GM12873 (cell line): ENCODE measurements around the gene BLVRB.

Experiments
- TF ChIP-seq, protein P1 (sequence below): IDR thresholded peaks from 2 replicates; pipeline ENCODE4 v1.5.1; 2012; ENCODE audit warnings: low read depth, mild to moderate bottlenecking, moderate library complexity, low read length, control low read depth; ENCODE audit not compliant: insufficient read depth; ENCODE audit errors: missing control alignments

The BLVRB gene

DNA sequence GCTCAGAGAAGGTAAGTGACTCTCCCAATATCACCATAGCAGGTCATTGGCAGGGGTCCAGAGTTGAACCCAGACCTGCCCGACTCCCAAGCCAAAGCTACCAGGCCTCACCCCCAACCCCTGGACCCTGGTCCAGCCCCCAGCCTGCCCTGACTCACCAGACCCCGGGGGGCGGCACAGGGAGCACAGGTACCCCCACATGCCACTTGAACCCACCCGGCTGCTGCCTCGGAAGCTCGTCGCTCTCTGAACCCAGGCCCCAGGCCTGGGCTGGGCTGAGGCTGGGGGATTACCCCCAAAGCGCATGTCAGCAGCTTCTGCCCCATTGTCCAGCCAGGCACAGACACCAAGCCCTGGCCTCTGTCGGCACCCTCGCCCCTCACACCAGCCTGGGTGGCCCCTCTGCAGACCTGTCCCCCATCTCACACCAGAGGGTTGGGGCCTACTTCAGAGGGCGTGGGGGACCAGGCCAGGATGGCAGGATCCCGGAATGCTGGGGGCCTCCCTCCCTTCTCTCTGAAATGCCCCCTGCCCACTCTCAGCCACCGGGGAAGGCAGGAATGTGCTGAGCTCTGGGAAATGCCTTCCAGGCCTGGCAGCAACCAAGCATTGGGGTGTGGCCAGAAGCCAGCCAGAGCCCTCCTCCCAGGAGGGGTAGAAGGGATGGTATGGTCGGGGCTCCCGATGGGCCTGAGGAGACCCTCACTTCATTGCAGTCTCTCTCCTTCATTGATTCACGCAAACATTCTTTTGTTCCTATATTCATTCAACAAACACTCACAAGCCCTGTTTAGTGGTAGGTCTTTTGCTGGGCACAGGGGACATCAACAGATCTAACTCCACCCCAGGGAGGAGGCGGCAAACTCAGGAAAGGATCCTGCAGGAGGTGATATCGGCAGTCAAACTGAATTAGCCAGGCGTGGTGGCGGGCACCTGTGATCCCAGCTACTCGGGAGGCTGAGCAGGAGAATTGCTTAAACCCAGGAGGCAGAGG, 50.7 kb downstream of the BLVRB start:
- TF ChIP-seq, protein P1, sequence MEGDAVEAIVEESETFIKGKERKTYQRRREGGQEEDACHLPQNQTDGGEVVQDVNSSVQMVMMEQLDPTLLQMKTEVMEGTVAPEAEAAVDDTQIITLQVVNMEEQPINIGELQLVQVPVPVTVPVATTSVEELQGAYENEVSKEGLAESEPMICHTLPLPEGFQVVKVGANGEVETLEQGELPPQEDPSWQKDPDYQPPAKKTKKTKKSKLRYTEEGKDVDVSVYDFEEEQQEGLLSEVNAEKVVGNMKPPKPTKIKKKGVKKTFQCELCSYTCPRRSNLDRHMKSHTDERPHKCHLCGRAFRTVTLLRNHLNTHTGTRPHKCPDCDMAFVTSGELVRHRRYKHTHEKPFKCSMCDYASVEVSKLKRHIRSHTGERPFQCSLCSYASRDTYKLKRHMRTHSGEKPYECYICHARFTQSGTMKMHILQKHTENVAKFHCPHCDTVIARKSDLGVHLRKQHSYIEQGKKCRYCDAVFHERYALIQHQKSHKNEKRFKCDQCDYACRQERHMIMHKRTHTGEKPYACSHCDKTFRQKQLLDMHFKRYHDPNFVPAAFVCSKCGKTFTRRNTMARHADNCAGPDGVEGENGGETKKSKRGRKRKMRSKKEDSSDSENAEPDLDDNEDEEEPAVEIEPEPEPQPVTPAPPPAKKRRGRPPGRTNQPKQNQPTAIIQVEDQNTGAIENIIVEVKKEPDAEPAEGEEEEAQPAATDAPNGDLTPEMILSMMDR = no peak

DNA sequence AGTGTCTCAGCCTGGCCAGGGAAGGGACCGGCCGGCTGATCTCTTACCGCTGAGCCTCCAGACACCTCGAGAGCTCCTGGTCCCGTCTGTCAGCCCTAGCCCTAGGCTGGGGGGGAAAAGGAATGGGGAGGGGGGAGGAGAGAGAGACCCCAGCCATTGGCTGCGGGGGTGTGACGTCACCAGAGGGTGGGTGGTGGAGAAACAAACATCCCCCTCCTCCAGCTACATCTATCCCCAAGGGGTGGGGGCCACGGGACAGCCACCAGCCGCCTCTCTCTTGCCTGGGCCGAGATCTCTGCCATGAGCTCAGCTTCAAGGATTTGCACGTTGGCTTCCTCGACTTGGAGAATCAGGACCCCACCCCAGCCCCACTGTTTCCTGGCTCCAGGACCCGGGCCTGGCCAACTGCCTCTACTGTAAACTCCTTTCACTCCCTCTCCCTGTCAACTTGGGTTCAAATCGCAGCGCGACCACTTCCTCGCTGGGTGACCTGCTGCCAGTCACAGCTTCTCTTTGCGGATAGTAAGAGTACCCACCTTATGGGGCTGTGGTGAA, 52.2 kb downstream of the BLVRB start, which contains the start of gene PRX:
TSS of gene PRX (minus strand) at position 88 of the 555 bp plus-strand sequence. CDS start 5,446 bp downstream, outside the sequence.
- TF ChIP-seq, protein P1 = no peak

DNA sequence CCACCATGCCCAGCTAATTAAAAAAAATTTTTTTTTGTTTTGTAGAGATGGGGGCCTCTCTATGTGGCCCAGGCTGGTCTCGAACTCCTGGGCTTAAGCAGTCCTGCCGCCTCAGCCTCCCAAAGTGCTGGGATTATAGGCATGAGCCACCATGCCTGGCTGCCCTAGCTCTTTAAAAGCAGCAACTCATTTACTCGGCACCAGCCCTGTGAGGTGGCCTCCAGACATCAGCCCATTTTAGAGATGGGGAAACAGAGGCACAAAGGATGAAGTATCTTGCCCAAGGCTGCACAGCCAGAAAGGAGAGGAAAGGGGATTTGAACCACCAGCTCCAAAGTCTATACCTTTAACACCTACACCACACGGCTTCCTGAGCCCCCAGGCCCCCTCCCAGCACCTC, 52.7 kb downstream of the BLVRB start:
- TF ChIP-seq, protein P1 = no peak

DNA sequence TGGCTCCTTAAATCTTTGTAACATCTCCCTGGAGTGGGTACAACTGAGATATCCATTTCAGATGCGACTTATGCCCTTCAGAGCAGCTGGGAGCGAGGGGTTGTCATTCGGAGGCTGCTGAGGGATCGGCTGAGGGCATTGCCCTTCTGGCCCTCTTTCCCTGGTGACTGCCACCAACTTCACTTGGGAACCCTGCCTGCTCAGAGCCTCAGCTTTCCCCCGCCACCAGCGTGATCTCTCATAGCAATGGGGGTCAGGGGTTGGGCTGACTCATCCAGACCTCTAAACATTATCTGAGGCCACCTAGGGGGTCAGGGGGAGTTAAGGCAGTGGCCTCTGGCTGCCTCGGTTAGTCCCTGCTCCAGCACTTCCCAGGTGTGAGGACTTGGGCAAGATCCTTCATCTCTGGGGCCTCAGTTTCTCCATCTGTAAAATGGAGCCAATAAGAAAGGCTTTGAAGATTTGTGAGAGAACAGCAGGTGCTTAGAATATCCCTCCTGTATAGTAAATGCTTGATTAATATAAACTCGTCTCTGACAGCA, 53.5 kb downstream of the BLVRB start:
- TF ChIP-seq, protein P1 = no peak

DNA sequence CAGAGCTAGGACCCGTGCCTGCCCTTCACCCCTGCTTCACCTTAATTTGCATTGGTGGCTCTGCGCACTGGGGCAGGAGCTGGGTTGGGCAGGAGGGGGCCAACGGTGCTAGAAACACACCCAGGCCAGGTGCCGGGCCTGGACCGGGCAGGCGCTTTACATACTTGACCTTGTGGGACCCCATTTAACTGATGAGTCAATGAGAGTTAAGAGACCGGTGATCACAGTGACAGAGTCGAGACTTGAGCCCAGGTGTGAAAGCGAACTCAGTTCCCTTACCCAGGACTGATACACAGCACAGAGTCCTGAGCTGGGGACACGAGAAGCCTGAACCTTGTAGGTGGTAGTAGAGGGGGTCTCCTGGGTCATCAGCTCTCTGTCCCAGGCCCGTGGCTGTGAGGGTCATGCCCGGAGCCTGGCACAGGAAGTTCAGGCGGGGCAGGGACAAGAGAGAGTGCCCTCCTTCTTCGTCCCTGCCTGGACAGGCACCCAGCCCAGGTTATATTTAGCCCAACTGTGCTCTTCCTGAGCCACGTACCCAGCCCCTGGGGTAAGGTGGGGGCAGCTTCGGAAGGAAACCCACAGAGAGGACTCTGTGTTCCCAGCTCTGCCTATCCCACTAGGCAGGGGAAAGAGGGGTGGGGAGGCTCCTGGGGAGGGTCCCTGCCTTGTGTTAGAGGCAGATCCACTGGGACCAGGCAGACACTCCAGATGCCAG, 54.3 kb downstream of the BLVRB start:
- TF ChIP-seq, protein P1 = no peak

DNA sequence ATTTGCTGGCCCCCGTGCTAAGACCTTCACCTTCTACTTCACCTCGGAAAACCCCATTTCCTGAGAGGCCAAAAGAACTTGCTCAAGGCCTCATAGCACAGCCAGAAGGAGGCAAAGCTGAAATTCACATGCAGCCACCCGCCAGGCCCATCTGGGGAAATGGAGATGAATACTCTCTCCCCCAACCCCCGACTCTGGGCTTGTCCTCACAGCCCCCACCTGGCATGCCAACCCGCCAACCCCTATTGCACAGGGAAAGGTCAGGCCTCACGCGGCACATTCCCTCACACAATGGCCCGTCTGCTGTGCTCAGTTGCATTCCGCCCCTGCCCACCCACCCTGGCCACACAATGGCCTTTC, 55.5 kb downstream of the BLVRB start:
- TF ChIP-seq, protein P1 = no peak
